ENCODE results near the gene BOD1L1.

The BOD1L1 gene

DNA sequence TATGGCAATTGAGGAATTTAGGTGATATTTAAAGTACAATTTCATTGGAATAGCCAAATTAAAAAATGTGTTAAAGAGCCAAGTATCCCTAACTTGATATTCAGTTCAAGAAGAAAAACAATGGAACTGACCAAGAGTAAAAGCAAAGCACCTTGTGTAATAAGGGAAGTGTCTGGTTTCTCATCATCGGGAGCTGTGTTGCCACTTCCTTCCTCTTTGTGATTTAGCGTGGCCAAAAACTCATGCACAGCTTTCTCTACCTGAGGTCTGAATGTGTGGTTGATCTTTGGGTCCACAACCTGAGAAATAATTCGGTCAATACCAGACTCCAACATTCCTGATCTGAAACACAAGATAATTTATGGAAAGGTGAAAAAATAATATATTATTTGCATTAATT is 12.4 kb downstream of the BOD1L1 start:
- Histone ChIP-seq H3K4me3 (ENCODE audit: low read length) (no peak overlapping the region), H3K4me2 (ENCODE audit: low read length) (no peak overlapping the region), H3K27me3 (ENCODE audit: control insufficient read depth, insufficient read depth, low read length) (no peaks in the 10 kb centered on the region), H3K4me1 (ENCODE audit: control insufficient read depth, insufficient read depth, low read length) (no peaks in the 10 kb centered on the region), H3K9me3 (replicated peaks; ENCODE audit: low read length) (no peaks in the 10 kb centered on the region), H3K9ac (ENCODE audit: low read depth, low read length) (no peak overlapping the region), H3K36me3 (ENCODE audit: insufficient read depth, low read length) (peaks cover 56% of the 10 kb centered on the region)

DNA sequence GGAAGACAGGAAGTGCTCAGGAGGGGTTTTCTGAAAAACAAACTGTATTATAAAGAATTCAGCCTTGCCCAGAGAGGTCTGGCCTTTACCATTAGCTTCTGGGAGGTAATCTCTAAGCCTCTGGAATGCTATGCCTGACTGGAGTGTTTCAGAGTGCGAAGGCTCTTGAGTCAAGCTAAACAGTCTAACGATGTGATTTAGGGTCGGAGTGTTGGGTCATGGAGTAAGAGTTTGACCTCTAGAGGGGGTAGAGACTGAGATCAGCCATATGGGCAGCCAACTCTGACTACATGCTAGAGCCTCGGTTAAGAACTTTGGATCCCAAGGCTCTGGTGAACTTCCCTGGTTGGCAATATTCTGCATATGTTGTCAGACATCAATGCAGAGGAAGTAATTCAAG is 15.0 kb downstream of the BOD1L1 start:
- no peak overlapping the region for H3K4me3 ChIP-seq (ENCODE audit: low read length)
- H3K9me3 ChIP-seq (replicated peaks; ENCODE audit: low read length), result no peaks in the 10 kb centered on the region
- H3K9ac ChIP-seq (ENCODE audit: low read depth, low read length), result no peak overlapping the region
- no peak overlapping the region for H3K4me2 ChIP-seq (ENCODE audit: low read length)
- peaks cover 61% of the 10 kb centered on the region for H3K36me3 ChIP-seq (ENCODE audit: insufficient read depth, low read length)
- no peaks in the 10 kb centered on the region for H3K4me1 ChIP-seq (ENCODE audit: control insufficient read depth, insufficient read depth, low read length)
- no peaks in the 10 kb centered on the region for H3K27me3 ChIP-seq (ENCODE audit: control insufficient read depth, insufficient read depth, low read length)

DNA sequence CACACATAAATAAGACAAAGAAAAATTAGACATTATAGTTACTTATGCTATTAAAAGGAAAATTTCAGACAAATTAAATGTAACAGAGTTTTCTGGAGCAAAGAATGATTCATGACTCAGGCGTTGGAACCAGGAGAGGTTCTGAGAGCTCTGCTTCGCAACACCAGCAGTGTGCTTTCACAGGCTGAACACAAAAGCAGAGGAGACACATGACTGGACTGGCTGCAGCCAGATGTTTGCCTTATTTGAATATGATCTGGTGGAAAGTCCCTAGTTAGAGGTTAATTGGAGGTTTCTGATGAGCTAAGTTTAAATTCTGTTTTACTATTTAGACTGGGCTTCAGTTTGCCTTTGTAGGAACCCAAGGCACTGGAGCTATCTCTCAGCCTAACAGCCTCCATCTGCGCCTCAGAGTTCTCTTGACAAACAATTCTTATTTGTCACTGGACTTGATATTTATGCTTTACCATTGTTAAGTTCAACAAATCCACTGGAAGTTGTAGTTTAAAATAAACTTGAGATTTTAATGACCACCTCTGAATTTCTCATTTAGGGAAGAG is 16.2 kb downstream of the BOD1L1 start:
- Histone ChIP-seq H3K27me3 (ENCODE audit: control insufficient read depth, insufficient read depth, low read length) (no peaks in the 10 kb centered on the region), H3K36me3 (ENCODE audit: insufficient read depth, low read length) (peaks cover 64% of the 10 kb centered on the region), H3K4me1 (ENCODE audit: control insufficient read depth, insufficient read depth, low read length) (no peaks in the 10 kb centered on the region), H3K4me2 (ENCODE audit: low read length) (no peak overlapping the region), H3K4me3 (ENCODE audit: low read length) (no peak overlapping the region), H3K9ac (ENCODE audit: low read depth, low read length) (no peak overlapping the region), H3K9me3 (replicated peaks; ENCODE audit: low read length) (no peaks in the 10 kb centered on the region)

DNA sequence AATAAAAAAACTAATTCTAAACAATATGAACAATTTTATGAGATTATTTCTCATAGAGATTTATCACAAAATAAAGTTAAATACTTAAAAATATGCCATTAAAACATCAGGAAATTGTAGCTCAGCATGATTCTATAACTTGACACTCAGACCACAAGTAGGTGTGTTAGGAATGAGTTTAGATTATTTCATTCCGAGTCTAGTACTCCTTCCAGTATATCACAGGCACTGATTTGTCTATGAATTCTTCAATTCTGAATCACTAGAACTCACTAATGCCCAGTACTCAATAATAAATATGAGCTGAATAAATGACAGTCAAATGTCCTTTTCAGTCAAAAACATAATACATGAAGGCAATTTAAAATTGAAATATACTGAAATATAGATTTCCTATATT is 22.2 kb downstream of the BOD1L1 start:
- Histone ChIP-seq H3K9ac (ENCODE audit: low read depth, low read length) (no peak overlapping the region), H3K9me3 (replicated peaks; ENCODE audit: low read length) (no peaks in the 10 kb centered on the region), H3K27me3 (ENCODE audit: control insufficient read depth, insufficient read depth, low read length) (no peaks in the 10 kb centered on the region), H3K4me1 (ENCODE audit: control insufficient read depth, insufficient read depth, low read length) (no peaks in the 10 kb centered on the region), H3K4me2 (ENCODE audit: low read length) (no peak overlapping the region), H3K4me3 (ENCODE audit: low read length) (no peak overlapping the region), H3K36me3 (ENCODE audit: insufficient read depth, low read length) (peaks cover 79% of the 10 kb centered on the region)

DNA sequence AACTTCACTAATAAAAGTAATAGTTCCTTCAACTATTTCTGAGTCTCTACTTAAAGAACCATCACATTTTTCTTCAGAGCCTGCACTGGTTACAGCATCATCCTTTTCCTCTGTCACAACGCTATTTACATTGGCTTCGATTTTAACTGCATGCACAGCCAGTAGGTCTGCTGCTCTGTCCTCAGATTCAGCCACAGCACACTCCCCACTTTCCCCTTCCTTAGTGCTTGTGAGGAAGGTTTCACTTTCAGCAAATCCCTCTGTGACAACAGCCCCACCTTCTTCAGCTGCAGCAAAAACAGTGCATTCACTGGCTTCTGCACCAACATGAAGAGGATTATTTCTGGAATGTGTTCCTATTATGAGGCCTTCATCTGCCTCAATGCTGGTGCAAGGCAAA is 25.7 kb downstream of the BOD1L1 start:
- Histone ChIP-seq H3K4me1 (ENCODE audit: control insufficient read depth, insufficient read depth, low read length) (peaks cover 4% of the 10 kb centered on the region), H3K4me3 (ENCODE audit: low read length) (no peak overlapping the region), H3K9me3 (replicated peaks; ENCODE audit: low read length) (no peaks in the 10 kb centered on the region), H3K9ac (ENCODE audit: low read depth, low read length) (no peak overlapping the region), H3K36me3 (ENCODE audit: insufficient read depth, low read length) (peaks cover 79% of the 10 kb centered on the region), H3K4me2 (ENCODE audit: low read length) (no peak overlapping the region), H3K27me3 (ENCODE audit: control insufficient read depth, insufficient read depth, low read length) (no peaks in the 10 kb centered on the region)

GRCh38 chr4:13601048-13601447 is 26.5 kb downstream of the BOD1L1 start:
- Histone ChIP-seq H3K4me3 (ENCODE audit: low read length) (no peak overlapping the region), H3K27me3 (ENCODE audit: control insufficient read depth, insufficient read depth, low read length) (no peaks in the 10 kb centered on the region), H3K4me1 (ENCODE audit: control insufficient read depth, insufficient read depth, low read length) (peaks cover 4% of the 10 kb centered on the region), H3K36me3 (ENCODE audit: insufficient read depth, low read length) (peaks cover 79% of the 10 kb centered on the region), H3K9ac (ENCODE audit: low read depth, low read length) (no peak overlapping the region), H3K9me3 (replicated peaks; ENCODE audit: low read length) (no peaks in the 10 kb centered on the region), H3K4me2 (ENCODE audit: low read length) (no peak overlapping the region)

GRCh38 chr4:13599159-13599558 is 28.4 kb downstream of the BOD1L1 start:
- Histone ChIP-seq H3K9ac (ENCODE audit: low read depth, low read length) (no peak overlapping the region), H3K4me1 (ENCODE audit: control insufficient read depth, insufficient read depth, low read length) (peaks cover 4% of the 10 kb centered on the region), H3K9me3 (replicated peaks; ENCODE audit: low read length) (no peaks in the 10 kb centered on the region), H3K4me3 (ENCODE audit: low read length) (no peak overlapping the region), H3K4me2 (ENCODE audit: low read length) (no peak overlapping the region), H3K27me3 (ENCODE audit: control insufficient read depth, insufficient read depth, low read length) (no peaks in the 10 kb centered on the region), H3K36me3 (ENCODE audit: insufficient read depth, low read length) (peaks cover 74% of the 10 kb centered on the region)

GRCh38 chr4:13597604-13598003 is 29.9 kb downstream of the BOD1L1 start:
- Histone ChIP-seq H3K9ac (ENCODE audit: low read depth, low read length) (no peak overlapping the region), H3K27me3 (ENCODE audit: control insufficient read depth, insufficient read depth, low read length) (no peaks in the 10 kb centered on the region), H3K36me3 (ENCODE audit: insufficient read depth, low read length) (peaks cover 71% of the 10 kb centered on the region)

DNA sequence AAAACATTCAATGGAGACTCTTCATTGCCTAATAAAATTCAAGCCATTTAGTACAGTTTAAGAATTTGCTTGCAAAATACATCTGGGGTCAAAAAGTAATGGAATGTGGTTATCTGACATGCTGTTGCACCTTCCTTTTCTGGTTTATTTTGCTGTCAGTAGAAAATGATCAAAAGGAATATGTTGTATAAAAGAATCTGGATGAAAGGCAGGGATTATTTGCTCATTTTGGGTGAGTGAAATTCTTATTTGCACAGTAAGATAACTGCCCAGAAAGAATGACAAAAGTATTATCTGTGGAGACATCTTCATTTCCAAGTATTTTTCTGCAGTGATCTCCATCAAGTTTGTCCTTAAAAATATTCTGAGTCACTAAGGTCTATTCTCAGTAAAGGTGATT is 30.4 kb downstream of the BOD1L1 start:
- Histone ChIP-seq H3K9ac (ENCODE audit: low read depth, low read length) (no peak overlapping the region), H3K4me2 (ENCODE audit: low read length) (no peak overlapping the region), H3K4me3 (ENCODE audit: low read length) (no peak overlapping the region), H3K36me3 (ENCODE audit: insufficient read depth, low read length) (peaks cover 69% of the 10 kb centered on the region), H3K27me3 (ENCODE audit: control insufficient read depth, insufficient read depth, low read length) (no peaks in the 10 kb centered on the region), H3K9me3 (replicated peaks; ENCODE audit: low read length) (no peaks in the 10 kb centered on the region), H3K4me1 (ENCODE audit: control insufficient read depth, insufficient read depth, low read length) (peaks cover 4% of the 10 kb centered on the region)

More at GRCh38 chr4:13597604-13598003, 29.9 kb downstream of the BOD1L1 start:
- no peak overlapping the region for H3K4me2 ChIP-seq (ENCODE audit: low read length)
- H3K4me1 ChIP-seq (ENCODE audit: control insufficient read depth, insufficient read depth, low read length), result peaks cover 4% of the 10 kb centered on the region
- no peak overlapping the region for H3K4me3 ChIP-seq (ENCODE audit: low read length)
- H3K9me3 ChIP-seq (replicated peaks; ENCODE audit: low read length), result no peaks in the 10 kb centered on the region

- no peak overlapping the region for H3K4me3 ChIP-seq (ENCODE audit: low read length)
- no peaks in the 10 kb centered on the region for H3K4me1 ChIP-seq (ENCODE audit: control insufficient read depth, insufficient read depth, low read length)
- no peaks in the 10 kb centered on the region for H3K9me3 ChIP-seq (replicated peaks; ENCODE audit: low read length)
- H3K27me3 ChIP-seq (ENCODE audit: control insufficient read depth, insufficient read depth, low read length), result no peaks in the 10 kb centered on the region
- H3K4me2 ChIP-seq (ENCODE audit: low read length), result no peak overlapping the region
- H3K9ac ChIP-seq (ENCODE audit: low read depth, low read length), result no peak overlapping the region
- peaks cover 62% of the 10 kb centered on the region for H3K36me3 ChIP-seq (ENCODE audit: insufficient read depth, low read length)
These were observed 35.3 kb downstream of the BOD1L1 start for GRCh38 chr4:13592220-13592619.

DNA sequence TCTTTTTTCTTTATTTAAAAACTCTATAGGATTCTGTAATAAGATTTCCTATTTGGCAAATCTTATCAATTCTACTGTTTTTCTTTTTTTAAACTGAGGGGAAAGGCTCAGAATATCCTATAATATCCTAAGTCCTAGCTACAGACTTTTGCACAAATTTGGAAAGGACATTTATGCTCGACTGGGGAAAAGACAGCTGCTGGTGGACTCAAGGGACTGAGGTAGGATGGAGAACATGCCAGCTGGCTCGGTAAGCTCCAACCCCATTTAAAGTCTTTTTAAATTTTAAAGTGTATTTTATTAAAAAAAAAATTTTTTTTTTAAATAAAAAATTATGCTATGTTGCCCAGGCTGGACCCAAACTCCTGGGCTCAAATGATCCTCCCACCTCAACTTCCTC is 36.8 kb downstream of the BOD1L1 start:
- H3K9me3 ChIP-seq (replicated peaks; ENCODE audit: low read length), result no peaks in the 10 kb centered on the region
- no peak overlapping the region for H3K4me2 ChIP-seq (ENCODE audit: low read length)
- no peaks in the 10 kb centered on the region for H3K27me3 ChIP-seq (ENCODE audit: control insufficient read depth, insufficient read depth, low read length)
- no peak overlapping the region for H3K4me3 ChIP-seq (ENCODE audit: low read length)
- no peak overlapping the region for H3K9ac ChIP-seq (ENCODE audit: low read depth, low read length)
- peaks cover 59% of the 10 kb centered on the region for H3K36me3 ChIP-seq (ENCODE audit: insufficient read depth, low read length)
- no peaks in the 10 kb centered on the region for H3K4me1 ChIP-seq (ENCODE audit: control insufficient read depth, insufficient read depth, low read length)

DNA sequence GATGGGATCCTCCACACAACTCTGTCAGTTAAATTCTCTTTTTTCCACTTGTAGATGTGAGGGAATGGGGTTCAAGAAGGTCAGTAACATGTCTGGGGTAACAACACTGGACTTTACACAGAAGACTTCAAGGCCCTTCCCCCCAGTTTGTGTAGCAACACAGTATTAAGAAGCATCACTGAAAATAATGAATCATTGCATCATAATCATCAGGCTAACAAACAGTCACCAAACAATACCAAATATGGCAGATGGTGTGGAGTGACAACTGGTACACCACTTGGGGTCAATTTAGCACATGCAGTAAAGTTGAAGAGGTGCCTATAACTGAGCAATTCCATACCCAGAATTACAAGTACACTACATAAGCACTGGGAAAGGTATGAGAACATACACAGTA is 38.6 kb downstream of the BOD1L1 start:
- no peak overlapping the region for H3K4me3 ChIP-seq (ENCODE audit: low read length)
- no peak overlapping the region for H3K4me2 ChIP-seq (ENCODE audit: low read length)
- peaks cover 64% of the 10 kb centered on the region for H3K36me3 ChIP-seq (ENCODE audit: insufficient read depth, low read length)
- H3K4me1 ChIP-seq (ENCODE audit: control insufficient read depth, insufficient read depth, low read length), result peaks cover 6% of the 10 kb centered on the region
- H3K9me3 ChIP-seq (replicated peaks; ENCODE audit: low read length), result no peaks in the 10 kb centered on the region
- H3K9ac ChIP-seq (ENCODE audit: low read depth, low read length), result no peak overlapping the region
- no peaks in the 10 kb centered on the region for H3K27me3 ChIP-seq (ENCODE audit: control insufficient read depth, insufficient read depth, low read length)

All from skeletal muscle satellite cell (primary cell).